HG02610 (cell line): ENCODE results near the gene GPR158.

ENCODE experiments used
- ATAC-seq: cut with Tn5 transposase; IDR thresholded peaks from one replicate; pipeline ENCODE4 v1.9.1; 2021; ENCODE audit warnings: mild to moderate bottlenecking, moderate library complexity; ENCODE audit not compliant: unreplicated experiment

GPR158 gene

DNA sequence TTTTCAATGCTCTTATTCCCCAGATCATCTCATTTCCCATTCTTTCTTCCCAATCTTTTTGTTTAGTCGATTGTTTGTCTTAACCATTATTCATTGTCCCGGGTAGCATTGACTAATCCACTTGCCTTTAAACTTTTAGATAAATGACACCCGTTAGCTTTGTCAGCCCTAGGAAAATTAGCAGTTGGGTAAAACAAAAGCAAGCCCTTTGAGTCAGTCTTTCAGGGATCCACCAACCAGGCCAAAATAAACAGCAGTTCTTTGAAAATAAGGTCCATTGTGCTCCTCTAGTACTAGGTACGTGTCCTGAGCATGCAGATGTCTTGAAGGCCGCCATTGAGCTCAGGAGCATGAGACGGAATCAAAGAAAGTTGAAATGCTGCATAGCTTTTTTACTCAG is 389.6 kb downstream of the GPR158 start:
- no peak for ATAC-seq

- ATAC-seq: no peak
Observed at GRCh38 chr10:25565570-25565969, 390.8 kb downstream of the GPR158 start.

GRCh38 chr10:25573316-25573715 is 398.5 kb downstream of the GPR158 start:
- ATAC-seq: no peak

- no peak for ATAC-seq
Observed at GRCh38 chr10:25575343-25575742, 400.5 kb downstream of the GPR158 start.

GRCh38 chr10:25578061-25578460 is 403.3 kb downstream of the GPR158 start:
- no peak for ATAC-seq

DNA sequence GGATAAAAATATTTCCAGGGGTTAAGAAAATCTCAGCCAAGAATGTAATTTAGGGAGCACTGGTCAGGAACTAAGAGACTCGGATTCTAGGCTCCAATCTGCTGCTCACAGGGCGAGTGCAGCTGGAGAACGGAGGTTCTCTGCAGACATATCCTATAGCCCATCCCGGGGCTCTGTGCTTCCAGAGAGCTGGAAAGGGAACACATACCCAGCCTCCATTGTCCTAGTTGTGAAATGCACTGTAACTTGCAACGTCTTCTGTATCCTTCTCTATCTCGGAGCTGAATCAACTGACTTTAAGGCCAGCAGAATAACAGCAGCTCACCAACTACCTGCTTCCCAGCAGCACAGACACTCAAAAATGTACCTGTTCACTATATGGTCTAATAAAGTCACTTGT is 408.2 kb downstream of the GPR158 start:
- no peak for ATAC-seq

- ATAC-seq: no peak
Observed at GRCh38 chr10:25600651-25601050, 425.9 kb downstream of the GPR158 start.

DNA sequence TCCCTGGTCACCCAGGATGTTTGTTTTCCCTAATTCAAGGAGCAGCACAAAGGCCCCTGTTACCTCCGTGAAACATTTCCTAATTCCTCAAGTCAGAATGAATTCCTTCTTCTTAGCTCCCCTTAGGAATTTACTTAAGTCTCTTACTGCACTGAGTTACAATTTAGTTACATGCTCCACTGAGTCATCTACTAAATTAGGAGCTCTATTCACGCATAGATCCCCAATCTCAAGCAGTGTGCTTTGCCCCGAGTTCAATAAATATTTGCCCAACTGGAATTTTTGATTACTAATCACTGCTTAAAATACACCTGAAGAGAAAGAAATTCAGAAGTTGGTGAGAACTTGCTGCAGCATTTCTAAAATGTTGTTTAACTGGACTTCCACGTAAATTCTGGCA is 429.8 kb downstream of the GPR158 start:
- ATAC-seq: no peak

DNA sequence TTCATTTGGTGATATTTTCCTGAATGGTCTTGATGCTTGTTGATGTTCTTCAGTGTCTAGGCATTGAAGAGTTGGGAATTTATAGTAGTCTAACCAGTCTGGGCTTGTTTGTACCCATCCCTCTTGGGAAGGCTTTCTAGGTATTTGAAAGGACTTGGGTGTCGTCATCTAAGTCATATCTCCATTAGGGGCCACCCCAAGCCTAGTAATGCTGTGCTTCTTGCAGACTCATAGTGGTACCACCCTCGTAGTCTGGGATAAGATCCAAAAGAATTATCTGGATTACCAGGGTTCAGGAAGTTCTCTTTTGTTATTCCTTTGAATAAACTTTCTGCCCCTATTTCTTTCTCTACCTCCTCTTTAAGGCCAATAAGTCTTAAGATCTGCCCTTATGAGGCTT is 439.9 kb downstream of the GPR158 start:
- no peak for ATAC-seq

GRCh38 chr10:25615926-25616325 is 441.1 kb downstream of the GPR158 start:
- ATAC-seq: no peak

DNA sequence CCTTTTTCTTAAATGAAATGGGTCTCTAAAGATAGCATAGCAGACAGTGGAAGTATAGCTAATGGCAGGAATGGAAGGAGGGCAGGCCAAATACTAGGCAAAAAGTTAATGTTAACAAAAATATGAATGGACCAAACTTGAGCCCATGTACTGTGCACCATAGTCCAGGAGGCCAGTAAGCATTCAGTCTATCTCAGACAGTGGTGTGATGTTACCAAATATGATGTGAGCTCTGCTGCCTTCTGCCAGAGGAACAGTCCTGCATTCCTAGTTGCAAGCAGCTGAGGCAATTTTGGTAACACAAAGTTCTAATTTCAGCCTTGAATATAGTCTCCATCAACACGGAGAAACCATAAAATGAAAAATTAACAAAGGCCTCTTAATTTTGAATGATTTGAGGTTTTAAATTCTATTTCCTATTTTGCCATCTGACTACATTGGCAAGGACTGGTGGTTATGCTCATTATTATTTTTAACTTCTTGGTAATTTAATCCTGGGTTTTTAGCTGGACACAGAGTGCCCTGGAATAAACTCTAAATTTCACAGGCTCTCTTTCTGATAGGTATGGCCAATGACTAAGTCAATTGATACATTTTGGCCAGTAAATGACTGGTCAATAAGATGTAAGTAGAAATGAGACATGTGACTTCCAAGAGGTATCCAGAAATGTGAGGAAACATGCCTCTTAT is 442.2 kb downstream of the GPR158 start:
- no peak for ATAC-seq

- no peak for ATAC-seq
Observed at GRCh38 chr10:25627606-25628005, 452.8 kb downstream of the GPR158 start.

DNA sequence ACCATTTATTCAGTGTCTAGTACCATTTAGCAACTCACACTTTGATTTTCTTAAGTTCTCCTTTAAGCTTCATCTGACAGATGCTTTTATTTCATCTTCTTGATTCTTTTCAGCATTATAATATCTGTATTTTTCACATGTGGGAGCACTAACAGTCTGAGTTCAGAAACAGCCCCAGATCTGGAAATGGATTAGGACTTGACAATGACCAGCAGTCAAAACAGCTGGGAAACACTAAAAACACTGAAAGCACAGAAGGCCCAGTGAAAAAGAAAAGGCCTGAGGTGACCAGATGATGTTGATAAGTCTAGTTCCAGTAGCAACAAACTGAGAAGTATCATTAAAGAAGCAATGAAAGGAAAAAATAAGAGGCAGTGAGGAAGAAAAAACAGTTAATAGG is 454.5 kb downstream of the GPR158 start:
- no peak for ATAC-seq

DNA sequence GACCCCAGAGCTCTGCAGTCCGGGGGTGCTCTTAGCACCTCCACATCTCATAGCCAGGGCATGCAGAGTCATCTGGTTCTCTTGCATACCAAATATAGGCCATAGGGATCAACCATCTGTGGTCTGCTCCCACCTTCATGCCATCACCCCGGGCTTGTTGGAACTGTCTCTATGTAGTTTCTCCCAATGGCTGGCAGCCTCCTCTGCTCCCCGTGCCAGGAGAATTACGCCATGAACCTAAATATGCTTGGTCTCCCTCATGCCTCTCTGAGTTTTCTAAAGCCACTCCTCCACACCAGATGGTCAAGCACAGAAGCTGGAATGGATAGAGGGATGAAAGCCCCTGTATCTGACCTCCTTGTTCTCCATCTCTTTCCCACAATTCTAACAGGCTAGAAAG is 456.7 kb downstream of the GPR158 start:
- ATAC-seq: no peak

GRCh38 chr10:25632802-25633201 is 458.0 kb downstream of the GPR158 start:
- ATAC-seq: no peak

- no peak for ATAC-seq
Observed at GRCh38 chr10:25633542-25633941, 458.7 kb downstream of the GPR158 start.

DNA sequence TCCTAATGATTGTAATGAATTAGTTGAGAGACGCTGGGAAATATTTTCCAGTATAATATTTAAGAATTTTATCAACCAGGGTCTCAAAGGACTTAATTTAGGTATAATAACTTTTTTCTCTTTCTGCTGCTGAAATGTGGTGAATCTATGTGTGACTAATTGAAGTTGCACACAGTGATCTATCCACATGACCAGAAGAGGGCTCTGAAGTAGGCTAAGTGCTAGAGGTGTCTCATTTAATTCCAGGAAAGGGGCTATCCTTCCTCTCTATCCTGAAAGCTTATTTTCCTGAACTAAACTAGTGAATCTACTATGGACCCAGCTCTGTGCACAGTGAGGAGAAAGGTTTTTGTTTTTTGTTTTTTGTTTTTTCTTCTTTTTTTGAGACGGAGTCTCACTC is 464.8 kb downstream of the GPR158 start:
- no peak for ATAC-seq

DNA sequence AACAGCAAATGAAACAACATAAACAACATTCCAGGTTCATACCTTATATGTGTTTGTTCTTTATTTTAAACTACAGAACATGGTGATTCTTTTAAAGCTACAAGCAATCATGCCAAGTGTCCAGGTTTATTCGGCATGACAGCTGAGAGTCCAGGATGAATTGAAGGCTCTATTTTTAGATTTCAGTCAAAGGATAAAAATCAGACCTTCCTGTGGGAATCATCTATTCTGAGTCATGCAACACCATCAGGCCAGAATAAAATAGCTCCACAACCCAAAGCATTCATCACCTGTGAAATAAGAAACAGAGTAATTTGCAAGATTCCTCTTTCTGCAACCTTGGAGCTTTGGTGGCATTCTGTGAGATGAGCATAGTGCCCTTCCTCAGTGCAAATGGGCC is 466.8 kb downstream of the GPR158 start:
- ATAC-seq: no peak

DNA sequence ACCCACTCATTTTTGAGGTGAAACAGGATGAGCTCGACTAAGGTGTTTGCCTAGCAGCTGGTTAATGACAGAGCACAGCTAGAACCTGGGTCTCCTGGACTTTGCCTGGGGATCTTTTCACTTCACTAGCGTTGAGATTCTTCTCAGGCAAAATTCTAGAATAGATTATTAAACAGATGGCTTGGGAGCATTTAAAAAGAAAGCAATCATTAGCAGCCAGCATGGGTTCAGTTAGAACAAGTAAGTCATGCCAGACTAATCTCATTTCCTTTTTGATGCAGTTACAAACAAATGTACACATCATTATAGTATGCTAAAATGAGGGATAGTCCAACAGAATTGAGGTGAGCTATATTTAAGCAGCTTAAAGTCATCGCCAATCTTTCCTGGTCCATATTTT is 467.9 kb downstream of the GPR158 start:
- no peak for ATAC-seq

DNA sequence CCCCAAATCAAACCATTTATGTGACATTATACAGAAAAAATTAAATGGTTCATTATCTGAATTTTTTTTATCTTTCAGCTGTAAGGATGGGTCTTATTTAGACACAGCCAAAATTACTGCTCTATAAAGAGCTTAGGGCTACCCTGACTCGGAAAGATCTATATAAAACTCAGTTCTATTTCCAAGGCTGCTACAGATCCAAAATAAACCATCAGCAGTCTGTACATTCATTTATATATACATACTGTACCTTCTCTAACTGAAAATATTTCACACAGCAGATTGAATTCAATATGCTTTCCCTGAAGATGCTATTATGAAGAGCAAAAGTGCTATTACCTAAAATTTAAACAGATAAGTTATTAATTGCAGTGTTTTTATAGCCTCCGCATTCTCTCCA is 471.6 kb downstream of the GPR158 start:
- ATAC-seq: no peak

DNA sequence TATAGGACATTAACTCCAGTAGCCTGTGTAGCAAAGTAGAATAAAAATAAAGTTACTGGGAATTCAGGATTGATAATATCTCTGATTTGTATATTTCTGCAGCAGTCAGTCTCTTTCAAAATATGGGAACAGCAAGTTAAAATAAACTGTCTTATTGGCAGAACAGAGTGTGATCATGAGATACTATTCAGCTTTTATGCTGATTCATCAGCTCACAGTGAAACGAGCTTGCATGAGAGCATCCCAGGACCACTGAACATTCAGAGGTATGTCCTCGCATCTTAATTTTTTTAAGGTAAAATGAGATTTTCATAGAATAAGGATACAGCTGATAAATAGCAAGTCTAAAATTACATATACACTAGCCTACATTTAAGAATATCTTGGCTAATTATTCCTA is 476.7 kb downstream of the GPR158 start:
- no peak for ATAC-seq
